ENCODE results near the gene GPAM. TPM values are rescaled to one million over a fixed set of nuclear protein-coding genes. Genes with fewer than 3 reads are reported as not detected.

GPAM gene
- total RNA-seq, 1 donor from 2014 or later: 34.0 TPM

- Histone ChIP-seq H3K27me3 (peaks cover 6% of the 10 kb centered on the region), H3K4me1 (no peaks in the 10 kb centered on the region), H3K36me3 (no peaks in the 10 kb centered on the region), H3K4me3 (peak overlapping the region; percentile 40), H3K9me3 (no peaks in the 10 kb centered on the region), H3K27ac (no peak overlapping the region)
- no peak for ATAC-seq
- intact Hi-C loops (cut with DNase I): no loop called here
- TF ChIP-seq CTCF (IDR thresholded peaks at IDR 0.05): no peak
- DNase-seq: no peak
Measured at GRCh38 chr10:112214298-112214926, 30.8 kb upstream of the GPAM start.

- ATAC-seq (no peak), DNase-seq (no peak)
- Histone ChIP-seq H3K9me3 (no peaks in the 10 kb centered on the region), H3K4me1 (no peaks in the 10 kb centered on the region), H3K27ac (no peak overlapping the region), H3K27me3 (peaks cover 6% of the 10 kb centered on the region), H3K36me3 (no peaks in the 10 kb centered on the region), H3K4me3 (peak overlapping the region; percentile 40)
- intact Hi-C loops (cut with DNase I): no loop called here
- TF ChIP-seq CTCF (IDR thresholded peaks at IDR 0.05): no peak
Measured at GRCh38 chr10:112213836-112214235, 30.3 kb upstream of the GPAM start.

- no peak for ATAC-seq
- no peak for TF ChIP-seq CTCF (IDR thresholded peaks at IDR 0.05)
- Histone ChIP-seq H3K27ac (no peak overlapping the region), H3K4me3 (peak overlapping the region; percentile 40), H3K36me3 (no peaks in the 10 kb centered on the region), H3K9me3 (no peaks in the 10 kb centered on the region), H3K4me1 (no peaks in the 10 kb centered on the region), H3K27me3 (peaks cover 6% of the 10 kb centered on the region)
- DNase-seq: no peak
- intact Hi-C loops (cut with DNase I): no loop called here
Measured at GRCh38 chr10:112213098-112213823, 29.7 kb upstream of the GPAM start.

GRCh38 chr10:112210666-112211065 is 27.1 kb upstream of the GPAM start:
- no peak overlapping the region for H3K4me3 ChIP-seq

GRCh38 chr10:112209684-112210131 is 26.1 kb upstream of the GPAM start:
- intact Hi-C loops (cut with DNase I): no loop called here

More at GRCh38 chr10:112210666-112211065, 27.1 kb upstream of the GPAM start:
- H3K9me3 ChIP-seq: no peaks in the 10 kb centered on the region
- ATAC-seq: no peak
- peaks cover 6% of the 10 kb centered on the region for H3K27me3 ChIP-seq
- no peak overlapping the region for H3K27ac ChIP-seq
- intact Hi-C loops (cut with DNase I): no loop called here
- no peak for DNase-seq
- no peak for TF ChIP-seq CTCF (IDR thresholded peaks at IDR 0.05)
- no peaks in the 10 kb centered on the region for H3K4me1 ChIP-seq
- no peaks in the 10 kb centered on the region for H3K36me3 ChIP-seq

More at GRCh38 chr10:112209684-112210131, 26.1 kb upstream of the GPAM start:
- Histone ChIP-seq H3K4me3 (no peak overlapping the region), H3K27ac (no peak overlapping the region), H3K36me3 (no peaks in the 10 kb centered on the region), H3K9me3 (no peaks in the 10 kb centered on the region), H3K27me3 (peaks cover 6% of the 10 kb centered on the region), H3K4me1 (no peaks in the 10 kb centered on the region)
- ATAC-seq (no peak), DNase-seq (no peak)
- no peak for TF ChIP-seq CTCF (IDR thresholded peaks at IDR 0.05)

Measured in upper lobe of right lung (tissue), 1 donor.